Activated naive CD4-positive, alpha-beta T cell treated with anti-CD3 and anti-CD28 coated beads, Interleukin-2, amount 50 U/mL, for 24 hours (primary cell): ENCODE measurements around the gene TIMM10B.
A peak's percentile ranks its signal among the peaks of the same experiment; 100 is the strongest.
"Not testable (repeated sequence)": the region's sequence is repeated elsewhere in the genome, so short reads cannot be mapped to it uniquely, and the experiment has no call there.

Experiments used
- H3K27ac Mint-ChIP-seq: one replicate; pipeline ENCODE4 v1.8.0; 2021; ENCODE audit warnings: mild to moderate bottlenecking, mixed read lengths
- H3K27me3 Mint-ChIP-seq: one replicate; pipeline ENCODE4 v1.8.0; 2021; ENCODE audit warnings: mixed read lengths
- H3K36me3 Mint-ChIP-seq: one replicate; pipeline ENCODE4 v1.8.0; 2021; ENCODE audit warnings: mixed read lengths
- H3K4me1 Mint-ChIP-seq: one replicate; pipeline ENCODE4 v1.8.0; 2021; ENCODE audit warnings: mixed read lengths
- H3K4me3 Mint-ChIP-seq: one replicate; pipeline ENCODE4 v1.8.0; 2021; ENCODE audit warnings: mild to moderate bottlenecking, mixed read lengths
- H3K9me3 Mint-ChIP-seq: one replicate; pipeline ENCODE4 v1.8.0; 2021; ENCODE audit warnings: mixed read lengths

Gene TIMM10B

DNA sequence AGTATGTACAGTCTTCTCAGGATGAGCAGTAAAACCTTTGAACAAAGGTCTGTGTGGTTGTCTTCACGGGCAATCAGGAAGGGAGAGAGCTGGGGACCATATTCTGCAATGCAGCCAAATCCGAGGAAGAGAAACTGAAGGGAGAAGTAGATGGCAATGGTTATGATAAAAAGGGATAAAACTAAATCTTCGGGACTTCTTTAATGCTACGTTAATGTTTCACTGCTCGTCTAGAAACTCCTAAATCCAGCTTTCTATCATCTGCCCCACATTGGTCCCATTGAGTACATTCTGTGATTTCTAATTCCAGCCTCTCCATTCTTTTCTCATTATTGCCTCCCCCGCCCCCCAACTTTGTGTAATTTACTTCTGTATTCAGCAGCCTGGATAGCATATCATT is 1.7 kb downstream of the TIMM10B start:
- no peaks in the 10 kb centered on the region for H3K9me3 Mint-ChIP-seq
- peak overlapping the region; percentile 76 for H3K27ac Mint-ChIP-seq
- H3K27me3 Mint-ChIP-seq, result no peaks in the 10 kb centered on the region
- peaks cover 34% of the 10 kb centered on the region for H3K4me1 Mint-ChIP-seq
- H3K36me3 Mint-ChIP-seq, result peaks cover 12% of the 10 kb centered on the region
- H3K4me3 Mint-ChIP-seq, result peak overlapping the region; percentile 88

DNA sequence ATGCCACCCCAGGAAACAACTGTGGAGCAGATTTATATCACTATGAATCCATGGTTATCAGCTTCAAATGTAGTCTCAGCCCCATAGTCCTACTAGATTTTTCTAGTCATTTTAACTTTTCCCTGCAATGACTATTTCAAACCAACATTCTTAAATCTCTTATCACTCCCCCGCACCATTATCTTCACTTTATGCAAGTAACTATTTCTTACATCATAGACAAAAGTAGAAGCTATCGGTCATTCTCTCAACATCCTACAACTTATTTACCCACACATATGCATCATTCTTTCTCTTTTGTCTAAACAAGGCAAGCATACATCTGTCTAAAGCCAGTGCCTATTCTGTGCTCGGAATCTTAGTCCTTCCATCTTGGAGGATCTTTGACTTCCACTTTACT is 4.4 kb downstream of the TIMM10B start:
- Mint-ChIP-seq H3K4me1 (peaks cover 33% of the 10 kb centered on the region), H3K36me3 (peaks cover 13% of the 10 kb centered on the region), H3K27ac (no peak overlapping the region), H3K27me3 (no peaks in the 10 kb centered on the region), H3K4me3 (no peak overlapping the region), H3K9me3 (no peaks in the 10 kb centered on the region)

DNA sequence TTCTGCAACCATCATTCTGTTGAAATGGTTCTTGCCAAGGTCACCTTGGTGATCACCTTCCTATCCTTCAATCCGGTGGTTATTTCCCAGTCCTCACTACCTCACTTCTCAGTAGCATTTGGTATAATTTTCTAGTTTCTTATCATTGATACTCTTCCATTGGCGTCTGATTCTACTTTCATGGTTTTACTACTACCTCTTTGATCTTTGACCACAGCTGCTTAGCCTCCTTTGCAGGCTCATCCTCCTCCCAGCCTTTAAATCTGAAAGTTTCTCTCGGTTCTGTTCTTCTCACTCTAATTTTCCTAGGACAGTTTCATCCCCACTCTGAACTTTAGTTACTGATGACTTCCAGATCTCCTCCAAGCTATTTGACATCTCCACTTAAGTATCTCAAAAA is 5.0 kb downstream of the TIMM10B start:
- peaks cover 30% of the 10 kb centered on the region for H3K4me1 Mint-ChIP-seq
- peaks cover 13% of the 10 kb centered on the region for H3K36me3 Mint-ChIP-seq
- H3K27ac Mint-ChIP-seq, result no peak overlapping the region
- no peak overlapping the region for H3K4me3 Mint-ChIP-seq
- no peaks in the 10 kb centered on the region for H3K27me3 Mint-ChIP-seq
- no peaks in the 10 kb centered on the region for H3K9me3 Mint-ChIP-seq

DNA sequence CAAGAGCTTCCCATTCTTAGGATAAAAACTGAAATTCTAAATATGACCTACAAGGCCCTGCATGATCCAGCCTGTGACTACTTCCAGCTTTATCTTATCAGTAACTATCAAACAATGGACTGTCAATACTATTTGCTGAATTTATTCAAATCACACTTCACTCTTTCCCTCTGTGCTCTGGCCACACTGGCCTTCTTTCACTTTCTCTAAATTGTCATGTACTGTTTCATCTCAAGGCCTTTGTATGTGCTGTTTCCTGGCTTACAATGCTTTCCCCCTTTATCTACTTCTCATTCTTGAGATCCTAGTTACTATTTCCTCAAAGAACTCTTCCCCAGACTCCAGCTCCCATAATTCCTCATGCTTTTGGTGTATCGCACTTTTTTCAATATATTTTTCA is 5.6 kb downstream of the TIMM10B start:
- peaks cover 15% of the 10 kb centered on the region for H3K36me3 Mint-ChIP-seq
- H3K27me3 Mint-ChIP-seq, result no peaks in the 10 kb centered on the region
- H3K4me1 Mint-ChIP-seq, result peaks cover 30% of the 10 kb centered on the region
- H3K4me3 Mint-ChIP-seq, result no peak overlapping the region
- H3K9me3 Mint-ChIP-seq, result no peaks in the 10 kb centered on the region
- H3K27ac Mint-ChIP-seq, result no peak overlapping the region

DNA sequence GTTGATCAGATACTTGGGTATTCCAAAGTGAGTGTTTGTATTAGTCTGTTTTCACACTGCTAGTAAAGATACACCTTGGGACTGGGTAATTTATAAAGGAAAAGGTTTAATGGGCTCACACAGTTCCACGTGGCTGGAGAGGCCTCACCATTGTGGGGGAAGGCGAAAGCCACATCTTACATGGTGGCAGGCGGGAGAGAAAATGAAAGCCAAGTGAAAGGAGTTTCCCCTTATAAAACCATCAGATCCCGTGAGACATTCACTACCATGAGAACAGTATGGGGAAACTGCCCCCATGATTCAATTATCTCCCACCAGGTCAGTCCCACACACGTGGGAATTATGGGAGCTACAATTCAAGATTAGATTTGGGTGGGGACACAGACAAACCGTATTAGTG is 7.0 kb downstream of the TIMM10B start:
- H3K4me3 Mint-ChIP-seq, result no peak overlapping the region
- no peak overlapping the region for H3K27ac Mint-ChIP-seq
- peaks cover 29% of the 10 kb centered on the region for H3K4me1 Mint-ChIP-seq
- peaks cover 8% of the 10 kb centered on the region for H3K36me3 Mint-ChIP-seq
- H3K27me3 Mint-ChIP-seq, result no peaks in the 10 kb centered on the region
- H3K9me3 Mint-ChIP-seq, result no peaks in the 10 kb centered on the region

DNA sequence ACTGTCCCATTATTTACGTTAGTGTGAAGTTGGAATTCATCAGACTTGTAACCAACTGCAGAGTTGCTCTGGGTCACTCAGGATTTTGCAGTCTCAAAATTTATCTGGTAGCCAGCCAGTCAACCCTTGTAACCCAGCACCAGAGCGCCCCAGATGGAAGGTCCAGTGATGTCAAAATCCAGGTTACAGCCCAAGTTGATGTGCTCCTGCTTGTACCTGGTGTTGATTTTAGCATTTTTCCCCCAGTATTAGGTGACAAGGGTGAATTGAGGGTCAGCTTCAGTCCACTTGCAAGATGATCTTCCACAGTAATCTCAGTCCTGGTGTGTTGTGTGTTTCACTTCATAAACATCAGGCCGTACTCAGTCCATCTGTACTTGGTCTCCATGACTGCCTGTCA is 7.5 kb downstream of the TIMM10B start:
- H3K27ac Mint-ChIP-seq, result peak overlapping the region; percentile 24
- H3K4me3 Mint-ChIP-seq, result no peak overlapping the region
- H3K36me3 Mint-ChIP-seq, result peaks cover 5% of the 10 kb centered on the region
- peaks cover 30% of the 10 kb centered on the region for H3K4me1 Mint-ChIP-seq
- H3K9me3 Mint-ChIP-seq, result no peaks in the 10 kb centered on the region
- H3K27me3 Mint-ChIP-seq, result no peaks in the 10 kb centered on the region

DNA sequence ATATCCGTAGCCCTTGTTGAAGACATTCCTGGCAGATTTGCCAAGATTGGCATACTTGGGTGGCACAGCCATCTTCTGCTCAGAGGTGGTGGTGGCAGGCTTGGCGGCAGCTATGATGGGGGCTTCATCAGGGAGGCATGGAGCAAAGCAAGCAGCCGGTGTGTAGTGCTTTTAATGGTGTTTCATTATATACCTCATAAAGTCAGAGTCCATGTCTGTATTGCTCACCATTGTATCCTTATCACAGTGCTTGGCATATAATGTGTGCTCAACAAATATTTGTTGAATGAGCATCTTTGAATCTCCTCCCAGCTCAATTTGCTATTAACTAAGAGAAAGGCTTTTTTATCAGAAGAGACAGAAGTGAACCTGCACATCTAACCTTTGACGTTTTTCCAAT is 8.0 kb downstream of the TIMM10B start:
- Mint-ChIP-seq H3K9me3 (no peaks in the 10 kb centered on the region), H3K4me3 (no peak overlapping the region), H3K4me1 (peaks cover 34% of the 10 kb centered on the region), H3K36me3 (peaks cover 5% of the 10 kb centered on the region), H3K27ac (peak overlapping the region; percentile 8), H3K27me3 (no peaks in the 10 kb centered on the region)

DNA sequence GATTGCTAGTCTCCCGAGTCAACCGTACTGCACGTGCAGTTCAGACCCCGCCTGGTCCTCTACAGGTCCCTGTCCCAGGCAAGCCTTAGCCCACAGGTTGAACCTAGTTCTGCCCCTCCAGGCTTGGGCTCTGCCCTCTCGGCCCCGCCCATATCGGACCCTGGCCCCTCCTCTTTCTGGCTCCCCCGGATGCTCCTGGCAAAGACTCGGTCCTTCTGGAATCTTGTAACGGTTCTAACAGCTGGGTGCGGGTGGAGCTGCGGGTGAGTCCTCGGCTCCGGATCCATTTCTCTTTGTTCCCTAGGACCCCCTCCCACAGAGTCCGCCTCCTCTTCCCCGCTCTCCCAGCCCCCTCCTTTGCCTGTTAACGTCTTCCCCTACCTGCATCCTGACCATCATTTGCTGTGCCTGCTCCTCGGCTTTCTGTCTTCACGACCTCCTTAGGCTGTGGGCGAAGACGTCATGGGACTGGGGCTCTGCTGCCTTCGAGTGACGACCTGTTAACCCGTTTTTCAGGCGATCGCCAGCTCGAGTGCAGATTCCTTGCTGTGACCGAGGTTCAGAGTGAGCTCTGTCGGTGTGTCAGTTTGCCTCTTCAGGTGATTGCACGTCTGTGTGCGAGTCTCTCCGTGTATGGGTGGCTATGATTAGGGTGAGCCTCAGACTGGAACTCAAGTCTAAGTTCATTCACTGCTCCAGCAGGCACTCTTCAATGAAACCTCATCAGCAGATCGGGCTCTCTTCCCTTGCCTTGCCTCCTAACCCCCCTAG is 16.0 kb downstream of the TIMM10B start, which contains the start of gene DNHD1:
DNHD1 (plus strand) TSS at position 212 of the 771 bp plus-strand sequence. CDS start 936 bp downstream, outside the sequence.
- Mint-ChIP-seq H3K36me3 (peaks cover 6% of the 10 kb centered on the region), H3K27me3 (no peaks in the 10 kb centered on the region), H3K27ac (peak within 1 kb of the TSS; percentile 69)

DNA sequence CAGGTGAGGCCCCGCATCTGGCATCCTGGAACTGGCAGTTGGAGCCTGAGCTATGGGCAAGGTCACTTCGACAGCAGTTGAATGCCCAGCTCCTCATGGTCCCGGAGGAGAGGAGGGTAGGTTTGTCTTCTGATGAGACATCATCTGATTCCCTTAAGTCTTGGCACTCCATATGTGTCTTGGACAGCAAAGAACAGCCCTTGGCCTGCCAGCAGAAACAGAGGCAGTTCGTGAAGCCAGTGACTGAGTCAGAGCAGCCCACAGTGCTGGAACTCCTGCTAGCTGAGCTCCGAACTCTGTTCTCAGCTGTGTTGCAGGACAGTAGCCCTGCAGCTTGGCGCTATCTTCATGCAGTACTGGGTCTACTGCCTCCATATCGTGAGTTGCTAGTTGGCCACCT is 16.8 kb downstream of the TIMM10B start:
- H3K36me3 Mint-ChIP-seq, result peaks cover 8% of the 10 kb centered on the region

More for the DNA sequence above, 16.0 kb downstream of the TIMM10B start, which contains the start of gene DNHD1:
- Mint-ChIP-seq H3K4me1 (peaks cover 37% of the 10 kb centered on the region), H3K9me3 (no peaks in the 10 kb centered on the region), H3K4me3 (no peak within 1 kb of the TSS)

DNA sequence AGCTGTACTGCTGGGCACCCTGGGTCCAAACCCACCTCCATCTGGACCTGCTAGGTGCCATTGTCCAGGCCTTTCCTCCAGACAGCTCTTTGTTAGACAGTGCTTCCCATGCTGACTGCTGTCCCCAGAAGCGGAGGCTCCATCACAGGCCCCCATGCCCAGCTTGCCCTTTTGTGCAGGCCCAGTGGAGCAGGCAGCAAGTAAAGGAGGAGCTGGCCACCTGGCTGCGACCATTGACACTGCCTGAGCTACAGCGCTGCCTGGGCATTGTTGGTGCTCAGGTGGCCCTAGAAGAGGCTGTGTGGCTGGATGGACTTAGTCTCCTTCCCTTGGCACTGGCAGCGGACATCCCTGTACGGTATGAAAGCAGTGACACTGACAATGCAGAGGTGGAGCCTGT is 17.2 kb downstream of the TIMM10B start:
- Mint-ChIP-seq H3K4me1 (peaks cover 26% of the 10 kb centered on the region), H3K27me3 (no peaks in the 10 kb centered on the region), H3K36me3 (peaks cover 8% of the 10 kb centered on the region), H3K4me3 (no peak overlapping the region), H3K27ac (no peak overlapping the region), H3K9me3 (no peaks in the 10 kb centered on the region)

More for the DNA sequence above, 16.8 kb downstream of the TIMM10B start:
- Mint-ChIP-seq H3K9me3 (no peaks in the 10 kb centered on the region), H3K4me1 (peaks cover 31% of the 10 kb centered on the region), H3K27me3 (no peaks in the 10 kb centered on the region), H3K4me3 (no peak overlapping the region), H3K27ac (no peak overlapping the region)

DNA sequence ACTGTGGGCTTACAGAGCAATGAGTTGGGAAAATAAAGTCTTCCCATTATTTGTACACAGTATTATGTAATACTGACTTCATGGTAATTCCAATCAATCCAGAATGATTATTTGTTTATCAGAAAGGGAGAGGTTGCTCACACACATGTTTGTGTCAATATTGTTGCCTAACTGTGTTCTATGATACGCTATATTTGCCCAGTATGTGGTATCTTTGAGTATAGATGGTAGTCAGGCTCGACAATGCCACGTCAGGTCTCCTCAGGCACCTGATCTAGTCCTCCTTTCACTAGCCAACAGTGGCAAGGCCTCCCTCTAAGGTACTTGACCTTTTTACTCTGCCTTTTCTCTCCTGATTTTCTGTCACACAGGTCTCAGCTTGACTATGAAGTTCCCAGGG is 21.1 kb downstream of the TIMM10B start:
- Mint-ChIP-seq H3K36me3 (peaks cover 7% of the 10 kb centered on the region), H3K9me3 (no peaks in the 10 kb centered on the region), H3K4me3 (no peak overlapping the region), H3K4me1 (peaks cover 12% of the 10 kb centered on the region), H3K27ac (no peak overlapping the region), H3K27me3 (no peaks in the 10 kb centered on the region)

DNA sequence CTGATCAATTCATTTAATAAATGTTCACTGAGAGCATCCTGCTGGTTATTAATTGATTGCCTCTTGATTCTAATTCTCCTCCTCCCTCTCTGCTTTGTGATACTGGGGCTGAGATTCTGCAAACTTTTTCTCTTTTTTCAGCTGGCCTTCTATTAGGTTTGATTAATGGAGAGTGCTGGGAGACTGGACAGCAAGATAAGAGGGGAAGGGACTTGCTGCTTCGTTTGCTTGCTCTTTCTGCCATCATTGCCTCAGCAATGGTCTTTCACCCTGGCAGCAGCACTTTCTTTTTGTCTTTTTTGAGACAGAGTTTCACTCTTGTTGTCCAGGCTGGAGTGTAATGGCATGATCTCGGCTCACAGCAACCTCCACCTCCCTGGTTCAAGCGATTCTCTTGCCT is 22.9 kb downstream of the TIMM10B start:
- no peaks in the 10 kb centered on the region for H3K9me3 Mint-ChIP-seq
- H3K4me3 Mint-ChIP-seq, result no peak overlapping the region
- no peak overlapping the region for H3K27ac Mint-ChIP-seq
- peaks cover 9% of the 10 kb centered on the region for H3K4me1 Mint-ChIP-seq
- H3K27me3 Mint-ChIP-seq, result no peaks in the 10 kb centered on the region
- peaks cover 7% of the 10 kb centered on the region for H3K36me3 Mint-ChIP-seq

DNA sequence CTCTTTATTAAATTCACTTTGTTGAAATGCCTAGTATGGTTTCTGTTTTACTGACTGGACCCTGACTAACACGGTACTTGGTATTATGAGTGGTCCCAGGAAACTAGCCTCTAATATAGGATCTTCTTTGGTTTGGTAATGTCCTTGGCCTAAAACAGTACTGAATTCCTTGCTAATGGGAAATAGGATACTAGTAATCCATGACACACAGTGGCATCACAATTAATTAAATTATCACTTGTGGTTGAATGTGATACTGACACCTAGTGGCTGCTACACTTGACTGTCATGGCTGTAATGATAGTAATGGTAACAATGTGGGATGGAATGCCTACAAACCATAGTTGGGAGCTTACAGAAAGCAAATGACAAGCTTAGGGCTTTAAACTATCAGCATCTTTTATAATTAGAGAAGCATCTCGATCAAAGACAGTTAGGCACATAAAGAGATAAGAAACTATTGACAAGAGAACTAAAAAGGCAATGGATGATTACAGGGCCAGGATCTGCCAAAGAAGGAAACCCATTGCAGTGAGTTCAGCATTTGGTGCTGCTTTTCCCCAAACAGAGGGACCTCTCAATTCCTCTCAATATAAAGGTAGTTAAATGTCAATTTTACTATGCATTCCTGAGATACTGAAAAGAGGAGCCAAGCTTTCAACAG is 24.4 kb downstream of the TIMM10B start:
- peaks cover 9% of the 10 kb centered on the region for H3K4me1 Mint-ChIP-seq
- H3K27me3 Mint-ChIP-seq, result no peaks in the 10 kb centered on the region
- no peak overlapping the region for H3K4me3 Mint-ChIP-seq
- no peaks in the 10 kb centered on the region for H3K9me3 Mint-ChIP-seq
- no peak overlapping the region for H3K27ac Mint-ChIP-seq
- H3K36me3 Mint-ChIP-seq, result peaks cover 7% of the 10 kb centered on the region

DNA sequence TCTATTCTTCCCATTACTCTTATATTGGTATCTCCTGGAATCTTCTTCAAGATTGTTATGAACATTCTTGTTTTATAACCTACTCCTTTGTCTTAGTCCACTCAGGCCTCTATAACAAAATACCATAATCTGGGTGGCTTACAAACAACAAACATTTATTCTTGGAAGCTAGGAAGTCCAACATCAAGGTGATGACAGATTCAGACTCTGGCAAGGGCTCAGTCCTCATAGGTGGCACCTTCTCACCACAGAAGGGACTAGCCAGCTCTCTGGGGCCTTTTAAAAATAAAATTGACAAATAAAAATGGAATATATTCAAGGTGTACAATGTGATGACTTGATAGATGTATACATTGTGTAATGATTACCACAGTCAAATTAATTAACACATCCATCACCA is 35.6 kb downstream of the TIMM10B start:
- Mint-ChIP-seq H3K27me3 (no peaks in the 10 kb centered on the region), H3K36me3 (peaks cover 28% of the 10 kb centered on the region), H3K27ac (no peak overlapping the region)

DNA sequence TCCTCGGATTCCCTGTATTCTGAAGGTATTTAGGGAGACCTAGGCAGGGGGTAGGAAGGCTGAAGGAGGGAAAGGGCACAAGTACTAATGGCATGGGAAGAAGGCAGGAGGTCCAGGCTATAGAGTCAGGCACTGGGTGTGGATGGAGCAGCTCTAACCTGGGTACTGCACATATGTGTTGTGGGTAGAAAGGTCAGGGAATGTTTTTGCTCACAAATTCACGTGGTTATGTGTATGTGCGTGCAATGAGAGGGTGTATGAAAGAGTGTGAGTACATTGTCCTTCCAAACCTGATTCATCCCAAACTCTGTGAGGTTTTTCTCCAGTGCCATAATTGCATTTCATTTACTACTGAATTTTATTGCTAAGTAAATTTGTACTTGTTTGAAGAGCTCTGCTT is 39.0 kb downstream of the TIMM10B start:
- no peak overlapping the region for H3K27ac Mint-ChIP-seq
- no peaks in the 10 kb centered on the region for H3K27me3 Mint-ChIP-seq
- H3K4me3 Mint-ChIP-seq, result no peak overlapping the region
- H3K36me3 Mint-ChIP-seq, result peaks cover 29% of the 10 kb centered on the region
- no peaks in the 10 kb centered on the region for H3K9me3 Mint-ChIP-seq
- H3K4me1 Mint-ChIP-seq, result peaks cover 24% of the 10 kb centered on the region

More for the DNA sequence above, 35.6 kb downstream of the TIMM10B start:
- no peak overlapping the region for H3K4me3 Mint-ChIP-seq
- no peaks in the 10 kb centered on the region for H3K4me1 Mint-ChIP-seq
- H3K9me3 Mint-ChIP-seq, result no peaks in the 10 kb centered on the region

DNA sequence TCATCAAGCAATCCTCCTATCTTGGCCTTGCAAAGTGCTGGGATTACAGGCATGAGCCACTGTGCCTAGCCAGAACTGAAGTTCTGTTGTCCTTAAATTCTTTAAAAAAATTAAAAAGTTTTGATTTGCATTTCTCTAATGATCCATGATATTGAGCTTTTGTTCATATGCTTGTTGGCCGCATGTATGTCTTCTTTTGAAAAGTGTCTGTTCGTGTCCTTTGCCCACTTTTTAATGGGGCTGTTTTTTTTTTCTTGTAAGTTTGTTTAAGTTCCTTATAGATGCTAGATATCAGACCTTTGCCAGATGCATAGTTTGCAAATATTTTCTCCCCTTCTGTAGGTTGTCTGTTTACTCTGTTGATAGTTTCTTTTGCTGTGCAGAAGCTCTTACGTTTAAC is 40.6 kb downstream of the TIMM10B start:
- not testable (repeated sequence) for H3K9me3 Mint-ChIP-seq

More for the DNA sequence above, 40.6 kb downstream of the TIMM10B start:
- not testable (repeated sequence) for H3K4me3 Mint-ChIP-seq, H3K27ac Mint-ChIP-seq, H3K27me3 Mint-ChIP-seq
- Mint-ChIP-seq H3K4me1 (peaks cover 41% of the 10 kb centered on the region), H3K36me3 (peaks cover 27% of the 10 kb centered on the region)
